Astrocyte of the cerebellum (primary cell): ENCODE data around the gene LNP1.
"Not testable (repeated sequence)": the region's sequence is repeated elsewhere in the genome, so short reads cannot be mapped to it uniquely, and the experiment has no call there.

Source experiments
- DNase-seq: peaks from one replicate; pipeline ENCODE4 v3.0.0-alpha.2; 2011; ENCODE audit warnings: low read depth
- H3K4me3 ChIP-seq: 2 replicates; pipeline ENCODE4 v1.5.1; 2011; ENCODE audit warnings: mild to moderate bottlenecking, low read depth, low read length, moderate library complexity
- CTCF ChIP-seq: IDR thresholded peaks from 2 replicates; pipeline ENCODE4 v1.5.1; 2012; ENCODE audit warnings: low read length, low read depth, moderate library complexity, mild to moderate bottlenecking; ENCODE audit errors: missing control alignments
- in situ Hi-C: cut with HindIII; loops from 2 replicates; pipeline ENCODE4 v1.10.0; 2017; ENCODE audit warnings: low sequenced_read_pairs

The LNP1 gene

GRCh38 chr3:100467133-100467532 lies 65.8 kb downstream of the LNP1 start:
- TF ChIP-seq CTCF = no peak
- no peak for DNase-seq

GRCh38 chr3:100468676-100469075 lies 67.3 kb downstream of the LNP1 start:
- no peak for DNase-seq
- TF ChIP-seq CTCF = no peak
- H3K4me3 ChIP-seq = no peak overlapping the region
- in situ Hi-C loops = loop anchor here (5.0 kb wide), 1 partner anchor 99 kb away; no protein-coding TSS in a partner anchor

More at GRCh38 chr3:100467133-100467532, 65.8 kb downstream of the LNP1 start:
- in situ Hi-C loops = loop anchor here (5.0 kb wide), 1 partner anchor 100 kb away; no protein-coding TSS in a partner anchor
- no peak overlapping the region for H3K4me3 ChIP-seq

GRCh38 chr3:100470951-100471350 lies 69.6 kb downstream of the LNP1 start:
- in situ Hi-C loops = no loop called here
- DNase-seq = no peak
- H3K4me3 ChIP-seq = no peak overlapping the region
- TF ChIP-seq CTCF = no peak

- H3K4me3 ChIP-seq = no peak overlapping the region
- in situ Hi-C loops = no loop called here
- TF ChIP-seq CTCF = no peak
- no peak for DNase-seq
These were observed 70.1 kb downstream of the LNP1 start for GRCh38 chr3:100471444-100471843.

GRCh38 chr3:100477851-100478360 lies 76.6 kb downstream of the LNP1 start:
- H3K4me3 ChIP-seq, in situ Hi-C loops, DNase-seq: not testable (repeated sequence)

- in situ Hi-C loops, H3K4me3 ChIP-seq, DNase-seq: not testable (repeated sequence)
These were observed 77.2 kb downstream of the LNP1 start for GRCh38 chr3:100478521-100478920.

GRCh38 chr3:100480081-100480480 lies 78.7 kb downstream of the LNP1 start:
- no peak for TF ChIP-seq CTCF
- in situ Hi-C loops = no loop called here
- DNase-seq = no peak
- no peak overlapping the region for H3K4me3 ChIP-seq

GRCh38 chr3:100482176-100482575 lies 80.8 kb downstream of the LNP1 start:
- no peak for DNase-seq
- TF ChIP-seq CTCF = no peak
- in situ Hi-C loops = no loop called here
- no peak overlapping the region for H3K4me3 ChIP-seq
